Measurements from ENCODE around the gene SWT1.
"Not testable (repeated sequence)": the region's sequence is repeated elsewhere in the genome, so short reads cannot be mapped to it uniquely, and the experiment has no call there.

SWT1 gene

GRCh38 chr1:185291652-185292051, 134.7 kb downstream of the SWT1 start:
- DNase-seq (ENCODE audit: low read depth) = no peak

- DNase-seq (ENCODE audit: low read depth) = no peak
These were observed 135.3 kb downstream of the SWT1 start for GRCh38 chr1:185292237-185292636.

- no peak for DNase-seq (ENCODE audit: low read depth)
These were observed 137.1 kb downstream of the SWT1 start for GRCh38 chr1:185293967-185294542.

GRCh38 chr1:185295091-185295490, 138.1 kb downstream of the SWT1 start:
- DNase-seq (ENCODE audit: low read depth) = no peak

- no peak for DNase-seq (ENCODE audit: low read depth)
These were observed 141.0 kb downstream of the SWT1 start for GRCh38 chr1:185297982-185298381.

- no peak for DNase-seq (ENCODE audit: low read depth)
These were observed 143.2 kb downstream of the SWT1 start for GRCh38 chr1:185300152-185300551.

- no peak for DNase-seq (ENCODE audit: low read depth)
These were observed 148.5 kb downstream of the SWT1 start for GRCh38 chr1:185305419-185305818.

- no peak for DNase-seq (ENCODE audit: low read depth)
These were observed 151.2 kb downstream of the SWT1 start for GRCh38 chr1:185308126-185308525.

GRCh38 chr1:185309566-185309965, 152.6 kb downstream of the SWT1 start:
- no peak for DNase-seq (ENCODE audit: low read depth)

GRCh38 chr1:185311589-185312225, 154.7 kb downstream of the SWT1 start:
- DNase-seq (ENCODE audit: low read depth) = no peak

GRCh38 chr1:185312361-185313138, 155.6 kb downstream of the SWT1 start:
- no peak for DNase-seq (ENCODE audit: low read depth)

- DNase-seq (ENCODE audit: low read depth) = no peak
These were observed 157.4 kb downstream of the SWT1 start for GRCh38 chr1:185314411-185314810.

- DNase-seq (ENCODE audit: low read depth) = no peak
These were observed 158.6 kb downstream of the SWT1 start for GRCh38 chr1:185315445-185316071.

- DNase-seq (ENCODE audit: low read depth) = peak; percentile 76
These were observed 159.4 kb downstream of the SWT1 start for GRCh38 chr1:185316163-185317033.

- peak; percentile 87 for DNase-seq (ENCODE audit: low read depth)
These were observed 160.3 kb downstream of the SWT1 start, which contains the start of gene IVNS1ABP for GRCh38 chr1:185317034-185317885. Gene IVNS1ABP, minus strand, starts transcription at chr1:185317243. Its CDS starts 7,750 bp downstream, at chr1:185309493.

GRCh38 chr1:185317886-185318310, 160.9 kb downstream of the SWT1 start:
- peak; percentile 19 for DNase-seq (ENCODE audit: low read depth)

- no peak for DNase-seq (ENCODE audit: low read depth)
These were observed 161.6 kb downstream of the SWT1 start for GRCh38 chr1:185318431-185319138.

GRCh38 chr1:185319139-185319475, 162.1 kb downstream of the SWT1 start:
- DNase-seq (ENCODE audit: low read depth) = no peak

- DNase-seq (ENCODE audit: low read depth) = not testable (repeated sequence)
These were observed 164.1 kb downstream of the SWT1 start for GRCh38 chr1:185321104-185321503.

- DNase-seq (ENCODE audit: low read depth) = not testable (repeated sequence)
These were observed 164.8 kb downstream of the SWT1 start for GRCh38 chr1:185321653-185322221.

All from stimulated activated CD8-positive, alpha-beta memory T cell treated with anti-CD3 and anti-CD28 coated beads, Interleukin-15, amount 100 ng/mL, for 24 hours (primary cell).